ENCODE measurements around the gene SLC12A3.
"Not testable (repeated sequence)": the region's sequence is repeated elsewhere in the genome, so short reads cannot be mapped to it uniquely, and the experiment has no call there.

The SLC12A3 gene

DNA sequence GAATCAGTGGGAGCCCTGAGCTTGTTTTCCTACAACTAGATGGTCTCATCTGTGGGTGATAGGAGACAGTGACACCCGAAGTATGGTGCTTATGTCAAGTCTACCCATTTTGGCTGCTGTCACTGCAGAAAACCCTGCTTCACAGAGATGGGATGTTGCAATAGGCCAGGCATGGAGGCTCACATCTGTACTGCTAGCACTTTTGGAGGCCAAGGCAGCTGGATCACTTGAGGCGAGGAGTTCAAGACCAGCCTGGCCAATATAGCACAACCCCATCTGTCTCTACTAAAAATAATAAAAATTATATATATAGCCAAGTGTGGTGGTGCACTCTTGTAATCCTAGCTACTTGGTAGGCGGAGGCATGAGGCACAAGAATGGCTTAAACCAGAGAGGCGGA lies 64.6 kb downstream of the SLC12A3 start:
- DNase-seq = no peak

DNA sequence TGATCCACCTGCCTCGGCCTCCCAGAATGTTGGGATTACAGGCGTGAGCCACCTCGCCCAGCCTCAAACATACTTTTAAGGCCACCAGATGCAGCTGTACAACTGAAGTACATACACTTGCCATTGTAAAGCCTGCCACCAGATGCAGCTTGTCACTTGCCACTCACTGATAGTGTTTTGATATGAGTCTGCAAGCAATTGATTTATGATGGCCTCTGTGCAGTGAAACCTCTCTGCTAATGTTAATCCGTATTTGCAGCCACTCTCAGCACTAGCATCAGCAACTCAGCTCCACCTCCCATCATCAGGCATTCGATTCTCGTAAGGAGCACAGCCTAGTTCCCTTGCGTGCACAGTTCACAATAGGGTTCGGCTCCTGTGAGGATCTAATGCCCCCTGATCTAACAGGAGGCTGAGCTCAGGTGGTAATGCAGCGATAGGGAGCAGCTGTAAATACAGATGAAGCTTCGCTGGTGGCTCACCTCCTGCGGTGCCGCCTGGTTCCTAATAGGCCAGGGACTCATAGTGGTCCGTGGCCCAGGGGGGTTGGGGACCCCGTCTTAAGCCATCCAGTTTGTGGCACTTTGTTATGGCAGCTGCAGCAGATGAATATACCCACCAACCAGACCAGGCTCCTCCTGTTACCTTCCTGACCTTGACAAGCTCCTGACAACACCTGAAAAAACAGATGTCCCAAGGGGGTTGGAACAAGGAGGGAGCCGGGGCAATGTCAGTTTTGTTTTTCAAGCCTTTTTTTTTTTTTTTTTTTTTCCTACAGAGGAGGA lies 65.7 kb downstream of the SLC12A3 start:
- DNase-seq = no peak

DNA sequence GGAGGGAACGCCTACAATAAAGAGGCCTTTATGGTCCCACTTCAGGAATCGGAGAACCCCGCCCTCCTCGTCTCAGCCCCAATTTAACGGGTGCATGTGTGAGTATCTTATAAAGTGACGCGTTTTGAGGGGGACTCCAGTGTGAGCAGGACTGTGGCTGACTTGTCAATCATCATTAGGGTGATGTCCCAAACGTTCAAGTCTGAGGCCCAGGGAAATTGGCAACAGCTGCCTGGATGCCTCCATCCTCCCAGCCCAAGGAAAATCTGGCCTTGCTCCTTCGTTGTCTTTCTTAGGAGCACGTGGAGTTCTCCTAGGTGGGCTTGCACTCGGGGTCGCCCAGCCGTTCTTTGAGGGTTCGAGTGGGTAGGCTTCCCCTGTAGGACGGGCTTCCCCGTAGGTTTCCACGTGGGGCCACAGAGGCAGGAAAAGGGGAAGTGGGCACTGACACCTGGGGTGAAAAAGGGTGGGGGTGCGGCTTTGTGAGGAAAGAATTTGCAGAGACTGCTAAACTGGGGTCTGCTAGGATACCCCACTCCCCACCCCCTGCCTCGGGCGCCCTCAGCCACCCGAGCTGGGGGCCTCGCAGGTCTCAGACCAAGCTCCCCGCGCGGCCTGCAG lies 66.4 kb downstream of the SLC12A3 start:
- DNase-seq = no peak

DNA sequence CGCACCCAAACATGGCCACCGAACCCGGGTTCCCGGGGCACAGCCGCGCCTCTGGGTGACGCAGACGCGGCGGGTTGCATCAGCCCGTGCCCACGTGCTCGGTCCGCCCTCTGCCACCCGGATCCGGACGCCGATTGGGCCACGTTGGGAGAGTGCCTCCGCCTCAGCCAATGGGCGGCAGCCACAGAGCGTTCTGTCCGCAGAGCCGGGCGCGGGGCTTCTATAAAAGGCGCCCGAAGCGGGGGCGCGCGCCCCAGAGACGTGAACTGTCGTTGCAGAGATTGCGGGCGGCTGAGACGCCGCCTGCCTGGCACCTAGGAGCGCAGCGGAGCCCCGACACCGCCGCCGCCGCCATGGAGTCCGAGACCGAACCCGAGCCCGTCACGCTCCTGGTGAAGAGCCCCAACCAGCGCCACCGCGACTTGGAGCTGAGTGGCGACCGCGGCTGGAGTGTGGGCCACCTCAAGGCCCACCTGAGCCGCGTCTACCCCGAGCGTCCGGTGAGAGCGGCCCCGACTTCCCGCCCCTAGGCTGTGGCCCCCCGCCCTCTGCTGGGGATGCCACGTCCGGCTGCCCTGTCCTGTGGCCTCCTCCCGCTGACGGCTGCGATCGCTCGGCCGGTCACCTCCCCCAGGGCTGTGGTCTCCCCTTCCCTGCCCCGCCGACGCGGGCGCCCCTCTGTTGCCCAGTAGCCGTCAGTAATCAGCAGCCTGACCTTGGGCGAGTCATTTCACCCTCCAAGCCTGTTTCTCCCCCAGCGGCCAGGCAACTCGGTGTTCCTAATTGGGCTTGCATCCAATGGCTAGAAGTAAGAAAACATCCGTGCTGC lies 67.1 kb downstream of the SLC12A3 start, which contains the start of gene HERPUD1:
Gene HERPUD1, plus strand, starts transcription at position 251 of the 829 bp plus-strand sequence. Its CDS starts 103 bp downstream, at position 354.
- peak; percentile 92 to 95 for DNase-seq

DNA sequence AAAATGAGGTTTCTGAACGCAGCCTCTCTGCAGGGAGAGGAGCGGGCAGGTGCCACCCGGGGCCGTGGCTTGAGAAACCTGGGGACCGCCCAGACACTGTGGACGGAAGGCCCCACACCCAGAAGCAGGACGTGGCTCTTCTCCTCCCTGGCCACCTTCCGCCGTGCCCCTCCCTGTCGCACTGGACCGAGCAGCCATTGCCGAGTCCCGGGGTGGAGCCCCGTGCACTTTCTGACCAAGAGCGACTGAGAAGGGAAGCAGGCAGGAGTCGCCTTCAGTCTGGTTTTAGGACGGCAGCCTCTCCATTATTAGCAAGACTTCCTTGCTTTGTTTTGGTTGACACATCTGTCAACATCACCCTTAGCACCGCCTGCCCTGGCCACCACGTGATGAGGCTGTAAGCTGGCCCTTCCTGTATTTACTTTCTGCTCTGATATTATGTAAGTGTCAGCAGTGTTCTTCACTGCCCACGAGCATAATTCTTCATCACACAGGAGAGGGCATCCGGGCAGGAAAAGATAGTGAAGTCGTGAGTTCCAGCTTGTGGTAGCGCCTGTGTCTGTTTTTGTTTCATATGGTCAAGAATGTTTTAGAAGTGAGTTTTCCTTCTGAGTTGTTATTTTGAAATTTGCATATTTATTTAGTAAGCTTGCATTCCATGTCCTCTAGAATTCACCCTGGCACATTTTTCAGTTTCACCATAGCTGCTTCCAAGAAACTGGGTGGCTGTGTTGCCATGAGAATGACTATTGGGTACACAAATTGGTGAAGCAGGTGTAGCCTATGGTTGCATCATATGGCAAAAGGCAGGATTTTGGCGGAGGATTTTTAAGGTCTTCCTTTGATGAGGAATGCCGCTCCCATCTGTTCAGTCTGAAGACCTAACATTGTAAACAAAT lies 68.0 kb downstream of the SLC12A3 start:
- DNase-seq = peak; percentile 17 to 49

DNA sequence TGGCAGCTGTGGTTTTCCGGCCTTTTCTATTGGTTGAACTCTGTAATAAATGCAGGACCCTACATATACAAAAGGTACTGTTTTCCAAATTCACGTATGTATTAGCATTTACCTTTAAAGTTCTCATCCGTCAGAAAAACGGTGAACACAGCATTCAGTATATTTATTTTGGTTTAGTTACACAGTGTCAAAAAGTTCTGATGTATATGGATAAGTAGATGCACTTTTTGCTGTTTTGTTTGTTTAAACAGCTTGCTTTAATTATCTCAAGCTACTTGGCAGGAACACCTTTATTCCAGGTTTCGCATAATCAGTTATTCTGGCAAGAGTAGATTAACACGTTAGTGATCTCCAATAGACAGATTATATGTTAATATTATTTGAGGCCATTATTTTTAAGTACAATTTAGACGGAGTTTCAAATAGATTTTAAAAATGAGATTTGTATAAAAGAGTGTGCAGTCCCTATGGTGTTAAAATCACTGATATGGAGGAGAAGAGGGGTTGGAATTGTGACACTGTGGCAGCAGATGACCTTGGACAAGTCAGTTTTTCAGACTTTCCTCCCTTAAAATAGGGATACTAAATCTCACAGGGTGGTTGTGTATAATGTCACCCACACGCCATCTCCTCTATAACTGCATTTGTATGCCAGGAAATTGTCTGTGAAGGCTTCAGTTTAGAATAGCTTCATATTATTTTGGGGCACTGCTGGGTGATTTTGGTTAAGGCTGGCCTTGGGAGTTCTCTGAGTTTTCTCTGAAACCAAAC lies 69.0 kb downstream of the SLC12A3 start:
- DNase-seq = peak in 1 of 2 experiments; percentile 10

DNA sequence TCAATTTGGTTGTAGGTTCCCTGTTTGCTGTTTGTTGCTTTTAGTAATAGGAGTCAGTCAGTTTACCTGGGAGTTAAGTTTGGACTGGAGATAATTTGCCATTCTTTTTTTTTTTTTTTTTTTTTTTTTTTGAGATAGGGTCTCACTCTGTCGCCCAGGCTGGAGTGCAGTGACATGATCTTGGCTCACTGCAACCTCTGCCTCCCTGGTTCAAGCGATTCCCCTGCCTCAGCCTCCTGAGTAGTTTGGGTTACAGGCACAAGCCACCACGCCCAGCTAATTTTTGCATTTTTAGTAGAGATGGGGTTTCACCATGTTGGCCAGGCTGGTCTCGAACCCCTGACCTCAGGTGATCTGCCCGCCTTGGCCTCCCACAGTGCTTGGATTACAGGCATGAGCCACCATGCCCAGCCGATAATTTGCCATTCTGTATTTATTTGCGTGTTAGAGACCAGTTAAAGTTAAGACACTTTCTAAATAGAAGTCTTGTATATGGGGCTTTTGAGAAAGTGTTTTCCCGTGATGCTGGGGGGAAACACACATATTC lies 69.7 kb downstream of the SLC12A3 start:
- DNase-seq = not testable (repeated sequence)

DNA sequence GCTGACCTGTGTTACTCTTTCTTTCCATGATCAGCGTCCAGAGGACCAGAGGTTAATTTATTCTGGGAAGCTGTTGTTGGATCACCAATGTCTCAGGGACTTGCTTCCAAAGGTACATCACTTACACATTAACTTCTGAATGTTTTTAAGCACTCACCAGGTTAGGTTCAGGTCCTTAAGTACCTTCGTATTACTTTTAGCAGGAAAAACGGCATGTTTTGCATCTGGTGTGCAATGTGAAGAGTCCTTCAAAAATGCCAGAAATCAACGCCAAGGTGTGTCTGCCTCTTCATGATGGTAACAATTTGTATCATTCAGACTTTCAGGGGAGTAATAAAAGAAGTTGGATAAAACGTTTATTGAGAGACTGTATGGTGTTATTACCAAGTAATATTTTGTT lies 70.2 kb downstream of the SLC12A3 start:
- no peak for DNase-seq

DNA sequence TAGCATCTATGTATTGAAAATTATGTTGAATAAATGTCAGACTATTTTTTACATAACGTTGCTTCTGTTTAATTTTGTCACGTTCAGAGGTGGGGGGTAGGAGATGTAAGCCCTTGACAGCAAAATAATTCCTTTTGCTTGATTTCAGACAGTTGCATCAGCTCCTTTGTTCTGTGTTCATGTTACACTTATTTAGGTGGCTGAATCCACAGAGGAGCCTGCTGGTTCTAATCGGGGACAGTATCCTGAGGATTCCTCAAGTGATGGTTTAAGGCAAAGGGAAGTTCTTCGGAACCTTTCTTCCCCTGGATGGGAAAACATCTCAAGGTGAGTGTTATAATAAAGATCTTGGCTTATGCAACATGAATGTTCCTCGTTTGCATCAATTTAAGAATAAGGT lies 71.5 kb downstream of the SLC12A3 start:
- DNase-seq = no peak

DNA sequence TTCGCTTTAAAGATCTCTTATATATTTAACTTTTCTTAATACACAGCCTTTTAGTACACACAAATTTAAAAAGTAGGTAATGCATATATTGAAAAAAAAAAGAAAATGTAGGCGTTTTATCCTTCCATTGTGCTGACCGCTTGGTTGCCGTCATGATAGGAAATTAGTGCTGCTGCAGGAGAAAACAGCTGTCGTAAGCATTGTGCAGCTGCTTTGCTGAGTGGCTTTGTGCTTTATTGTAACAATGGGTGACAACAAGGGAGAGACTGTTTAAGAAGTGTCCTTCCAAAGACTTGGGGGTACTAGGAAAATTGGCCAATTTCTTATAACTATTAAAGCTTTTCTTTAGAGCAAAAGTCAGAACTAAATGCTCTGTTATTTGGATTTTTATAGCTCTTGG lies 71.9 kb downstream of the SLC12A3 start:
- no peak for DNase-seq

DNA sequence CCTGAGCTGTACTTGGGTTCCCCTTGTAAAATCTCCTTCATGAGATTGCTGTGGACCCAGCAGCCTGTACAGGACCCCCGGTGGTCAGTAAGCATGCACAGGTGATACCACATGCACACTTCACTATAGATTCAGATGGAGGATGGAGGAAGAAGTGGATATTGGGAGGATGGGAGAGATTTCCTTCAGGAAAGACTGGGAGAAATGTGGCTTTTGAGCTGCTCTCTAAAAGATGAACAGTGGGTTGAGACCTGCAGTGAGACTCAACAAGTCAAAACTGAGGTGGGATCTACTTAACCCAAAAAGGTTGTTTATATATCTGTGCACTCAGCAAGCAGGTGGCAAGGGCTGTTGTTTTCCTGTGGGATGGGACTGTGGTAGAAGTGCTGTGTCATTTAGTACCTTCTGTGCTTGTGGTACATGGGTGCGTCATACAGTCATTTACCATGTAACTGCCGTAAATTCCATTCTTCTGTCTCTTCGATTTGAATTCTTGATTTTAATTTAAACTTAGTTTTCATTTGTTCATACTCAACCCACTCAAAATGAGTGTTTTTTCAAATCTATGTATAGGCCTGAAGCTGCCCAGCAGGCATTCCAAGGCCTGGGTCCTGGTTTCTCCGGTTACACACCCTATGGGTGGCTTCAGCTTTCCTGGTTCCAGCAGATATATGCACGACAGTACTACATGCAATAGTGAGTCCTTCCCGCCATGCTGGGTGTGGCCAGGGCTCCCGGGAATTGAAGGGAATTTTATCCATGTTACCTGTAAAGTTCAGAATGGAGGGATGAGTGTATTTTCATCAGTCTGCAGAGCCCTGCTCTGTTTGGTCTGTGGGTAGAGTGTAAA lies 73.9 kb downstream of the SLC12A3 start:
- no peak for DNase-seq

DNA sequence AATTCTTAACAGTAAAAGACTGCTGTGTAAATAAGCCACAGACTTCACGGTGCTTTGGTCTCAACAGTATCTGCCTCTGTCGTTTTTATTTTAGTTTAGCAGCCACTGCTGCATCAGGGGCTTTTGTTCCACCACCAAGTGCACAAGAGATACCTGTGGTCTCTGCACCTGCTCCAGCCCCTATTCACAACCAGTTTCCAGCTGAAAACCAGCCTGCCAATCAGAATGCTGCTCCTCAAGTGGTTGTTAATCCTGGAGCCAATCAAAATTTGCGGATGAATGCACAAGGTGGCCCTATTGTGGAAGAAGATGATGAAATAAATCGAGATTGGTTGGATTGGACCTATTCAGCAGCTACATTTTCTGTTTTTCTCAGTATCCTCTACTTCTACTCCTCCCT lies 74.8 kb downstream of the SLC12A3 start:
- peak in 1 of 2 experiments; percentile 12 for DNase-seq

DNA sequence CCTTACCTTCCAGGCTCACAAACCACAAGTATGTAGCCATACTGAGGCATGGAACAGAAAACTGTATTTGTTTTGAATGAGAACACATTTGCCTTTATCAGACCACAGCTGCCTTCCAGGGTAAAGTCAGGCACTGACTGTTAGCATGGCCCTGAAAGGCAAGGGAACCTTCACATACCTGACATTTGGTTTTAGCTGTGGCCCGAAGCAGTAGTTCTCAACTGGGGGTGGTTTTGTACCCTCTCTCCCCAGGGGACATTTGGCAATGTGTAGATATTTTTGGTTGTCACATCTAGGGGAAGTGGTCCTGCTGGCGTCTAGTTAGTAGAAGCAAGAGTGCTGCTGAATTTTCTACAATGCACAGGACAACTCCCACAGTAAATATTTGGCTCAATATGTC lies 76.1 kb downstream of the SLC12A3 start:
- DNase-seq = no peak

DNA sequence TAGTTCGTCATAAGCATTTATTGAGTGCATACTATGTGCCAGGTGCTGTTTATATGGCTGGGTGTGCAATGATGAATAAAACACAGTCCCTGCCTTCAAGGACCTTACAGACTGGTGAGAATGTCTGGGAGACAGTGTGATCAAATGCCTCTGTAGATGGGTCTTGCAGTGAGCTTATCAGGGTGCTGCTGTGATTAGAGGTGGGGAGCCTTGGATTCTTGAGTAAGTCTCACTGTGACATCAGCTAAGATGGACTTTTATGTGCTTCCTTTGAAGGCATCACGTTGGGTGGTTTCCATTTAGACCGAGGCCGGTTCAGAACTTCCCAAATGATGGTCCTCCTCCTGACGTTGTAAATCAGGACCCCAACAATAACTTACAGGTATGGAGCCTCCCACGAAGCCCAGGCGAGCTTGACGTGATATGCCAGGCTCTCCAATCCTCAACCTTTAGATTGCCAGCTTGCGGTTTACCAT lies 76.9 kb downstream of the SLC12A3 start:
- DNase-seq = no peak

DNA sequence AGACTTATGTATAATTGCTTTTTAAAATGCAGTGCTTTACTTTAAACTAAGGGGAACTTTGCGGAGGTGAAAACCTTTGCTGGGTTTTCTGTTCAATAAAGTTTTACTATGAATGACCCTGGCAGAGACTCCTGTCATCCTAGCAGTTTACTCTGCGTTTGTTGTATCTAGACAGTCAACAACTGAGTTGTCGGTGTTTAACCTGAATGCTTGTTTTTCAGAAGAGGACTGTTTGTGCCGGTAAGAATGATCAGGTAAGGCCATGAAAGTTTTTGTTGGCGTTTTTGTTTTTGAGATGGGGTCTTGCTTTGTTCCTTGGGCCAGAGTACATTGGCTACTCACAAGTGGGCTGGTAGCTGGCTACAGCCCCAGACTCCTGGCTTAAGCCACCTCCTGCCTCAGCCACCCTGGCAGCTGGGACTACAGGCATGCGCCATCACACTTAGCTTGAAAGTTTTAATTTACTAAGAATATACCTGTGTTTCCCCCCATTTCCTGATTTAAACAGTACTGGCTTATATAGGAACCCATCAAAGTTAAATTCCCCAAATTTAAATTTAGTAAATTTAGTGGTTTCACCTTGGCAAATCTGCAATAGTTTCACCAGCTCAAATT lies 78.9 kb downstream of the SLC12A3 start:
- DNase-seq = no peak

DNA sequence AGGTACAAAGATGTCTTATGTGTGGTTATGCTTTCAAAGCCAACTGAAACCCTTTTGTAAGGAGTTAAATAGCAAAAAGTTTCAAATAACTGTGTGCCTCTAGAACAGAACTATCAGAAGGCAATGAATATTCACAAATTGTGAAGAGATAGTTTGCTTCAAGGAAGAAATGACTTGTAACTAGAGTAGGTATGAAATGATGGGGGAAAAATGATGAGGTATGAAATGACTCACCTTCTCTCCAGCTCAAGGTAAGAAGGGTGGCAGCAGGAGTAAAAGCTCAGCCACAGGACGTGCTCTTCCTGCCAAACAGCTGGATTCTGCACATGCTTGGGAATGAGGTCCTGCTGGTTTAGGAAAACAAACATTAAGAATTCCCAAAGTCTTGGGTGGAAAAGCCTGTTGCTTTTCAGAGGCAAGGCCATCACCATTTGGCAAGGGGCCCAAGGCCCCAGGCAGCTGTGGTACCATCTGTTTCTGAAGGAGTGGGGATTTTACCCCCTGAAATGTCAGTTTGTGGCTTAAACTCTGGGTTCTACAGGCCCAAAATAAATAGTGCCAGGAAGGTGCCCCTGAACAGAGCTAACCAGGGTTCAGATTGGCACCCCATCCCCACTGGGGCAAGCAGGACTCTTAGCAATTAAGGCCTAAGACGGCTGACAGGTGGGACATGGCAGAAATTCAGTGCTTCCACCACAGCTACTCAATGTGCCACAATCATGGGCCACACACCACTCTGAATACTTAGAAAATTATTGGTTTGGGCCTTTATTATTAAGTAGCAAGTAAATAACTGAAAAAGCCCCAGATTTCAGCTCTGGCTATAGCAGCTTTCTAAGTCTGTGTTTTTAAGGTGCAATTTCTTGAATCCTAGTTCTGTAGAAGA lies 80.2 kb downstream of the SLC12A3 start:
- DNase-seq = no peak

DNA sequence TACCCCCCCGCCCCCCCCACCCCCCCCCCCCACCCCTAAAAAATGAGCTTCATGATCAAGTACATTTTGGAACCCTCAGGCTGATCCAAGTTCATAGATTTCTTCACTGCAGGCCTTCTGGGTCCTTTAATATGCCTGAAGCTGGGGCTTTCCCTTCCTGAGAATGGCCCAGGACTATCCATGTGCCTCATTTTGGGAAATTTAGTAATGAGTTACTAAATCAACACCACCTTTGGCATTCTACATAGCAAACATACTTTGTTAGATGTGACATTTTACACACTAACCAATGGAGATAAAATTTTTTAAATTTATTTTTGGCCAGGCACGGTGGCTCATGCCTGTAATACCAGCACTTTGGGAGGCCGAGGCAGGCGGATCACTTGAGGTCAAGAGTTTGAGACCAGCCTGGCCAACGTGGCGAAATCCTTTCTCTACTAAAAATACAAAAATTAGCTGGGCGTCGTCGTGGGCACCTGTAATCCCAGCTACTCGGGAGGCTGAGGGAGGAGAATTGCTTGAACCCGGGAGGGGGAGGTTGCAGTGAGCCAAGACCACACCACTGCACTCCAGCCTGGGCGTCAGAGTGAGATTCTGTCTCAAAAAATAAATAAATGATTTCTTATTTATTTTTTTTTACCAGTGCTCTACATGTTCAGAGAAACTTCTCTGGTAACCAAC lies 81.0 kb downstream of the SLC12A3 start:
- no peak for DNase-seq
